ENCODE results near the gene COL4A3.

DNA sequence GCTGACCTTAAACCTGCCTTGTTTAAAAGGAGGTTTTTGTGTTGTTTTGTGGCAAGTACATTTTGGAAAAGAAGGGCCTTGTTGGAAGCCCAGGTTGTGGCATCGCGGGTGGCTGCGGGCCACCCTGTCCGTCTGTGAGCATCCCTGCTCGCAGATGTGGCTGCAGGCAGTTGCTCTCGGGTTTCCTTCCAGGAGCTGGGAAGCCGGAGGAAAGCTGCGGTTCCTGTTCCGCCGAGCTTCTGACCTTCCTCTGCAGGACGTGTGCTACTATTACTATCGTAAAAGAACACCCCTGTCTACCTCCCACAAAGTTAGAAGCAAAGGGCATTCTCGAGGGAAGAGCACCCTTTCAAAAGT is 161.4 kb downstream of the COL4A3 start:
- TF ChIP-seq CTCF (IDR thresholded peaks at IDR 0.05; ENCODE audit: insufficient read depth, low read depth, low read length), result no peak
- TF ChIP-seq EZH2 (IDR thresholded peaks at IDR 0.05; ENCODE audit: insufficient read depth, low read length), result no peak
